22Rv1 (cell line): ENCODE measurements around the gene CCDC40.

Source experiments
- CTCF ChIP-seq: fragments of 450-650 bp; IDR thresholded peaks from 2 replicates; pipeline ENCODE4 v1.5.1; 2017; ENCODE audit warnings: mild to moderate bottlenecking
- ZFX ChIP-seq: fragments of 450-650 bp; IDR thresholded peaks from 2 replicates; pipeline ENCODE4 v1.6.1; 2017; ENCODE audit warnings: antibody characterized with exemption, borderline replicate concordance

DNA sequence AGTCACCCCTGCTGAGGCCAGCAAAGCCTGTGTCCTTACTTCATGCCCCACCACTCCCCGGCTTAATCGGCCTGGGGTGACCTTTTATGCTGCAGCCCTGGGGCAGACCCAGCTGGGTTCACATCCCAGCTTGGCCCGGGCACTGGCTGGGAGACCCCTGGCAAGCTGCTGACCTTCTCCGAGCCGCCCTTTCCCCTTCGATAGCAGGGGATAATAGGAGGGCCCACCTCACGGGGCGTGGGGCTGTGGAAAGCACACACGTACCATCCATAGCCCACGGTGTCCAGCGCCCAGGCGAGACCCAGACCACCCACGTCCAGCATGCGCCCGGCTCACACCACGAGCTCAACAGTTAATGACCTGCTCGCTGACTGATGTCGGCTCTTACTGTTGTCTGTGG is 27.6 kb upstream of the CCDC40 start:
- TF ChIP-seq CTCF: no peak
- no peak for TF ChIP-seq ZFX
